Keratinocyte (primary cell): ENCODE measurements around the gene GARIN5B. TPM values are rescaled to one million over a fixed set of nuclear protein-coding genes. Genes with fewer than 3 reads are reported as not detected.

Experiments
- DNase-seq: peaks from one replicate; pipeline ENCODE4 v3.0.0-alpha.2; 2011; ENCODE audit warnings: low read depth, missing footprints, low spot score
- FAIRE-seq: peaks from 2 replicates; lab custom pipeline; 2011; peaks lifted over from hg19 to GRCh38; lab: Jason Lieb, UNC
- H2AFZ ChIP-seq: 2 replicates; pipeline ENCODE4 v1.6.0; 2012; ENCODE audit warnings: low read length, control low read depth, inconsistent platforms; ENCODE audit not compliant: control insufficient read depth
- H3K27ac ChIP-seq: 2 replicates; pipeline ENCODE4 v1.5.1; 2011; ENCODE audit warnings: low read length; ENCODE audit not compliant: control insufficient read depth, insufficient read depth
- H3K27me3 ChIP-seq: 3 replicates; pipeline ENCODE4 v1.6.0; 2011; ENCODE audit warnings: low read length; ENCODE audit not compliant: control insufficient read depth, insufficient read depth; ENCODE audit errors: extremely low read depth
- H3K36me3 ChIP-seq, 2 experiments: 2 replicates in 1 of 2; 3 replicates in 1 of 2; pipeline ENCODE4 v1.5.1; 2011; ENCODE audit warnings: low read length in 2 of 2, mild to moderate bottlenecking in 1 of 2; ENCODE audit not compliant: control insufficient read depth in 2 of 2, insufficient read depth in 2 of 2; ENCODE audit errors: extremely low read depth in 1 of 2
- H3K4me1 ChIP-seq: 3 replicates; pipeline ENCODE4 v1.5.1; 2011; ENCODE audit warnings: low read length; ENCODE audit not compliant: control insufficient read depth, insufficient read depth; ENCODE audit errors: extremely low read depth
- H3K4me2 ChIP-seq: 3 replicates; pipeline ENCODE4 v1.6.0; 2011; ENCODE audit warnings: low read depth, low read length; ENCODE audit not compliant: control insufficient read depth, insufficient read depth; ENCODE audit errors: extremely low read depth
- H3K4me3 ChIP-seq, 3 experiments: fragments of 200-600 bp in 1 of 3; sonication (generic) in 1 of 3; 2 replicates in 2 of 3; 3 replicates in 1 of 3; pipeline ENCODE4 v1.5.1; 2011 to 2016; ENCODE audit warnings: low read length in 3 of 3, mild to moderate bottlenecking in 3 of 3, control low read depth in 2 of 3, inconsistent platforms in 1 of 3, low read depth in 1 of 3, mixed read lengths in 1 of 3, mixed run types in 1 of 3, moderate library complexity in 1 of 3; ENCODE audit not compliant: control insufficient read depth in 2 of 3, insufficient read depth in 2 of 3; ENCODE audit errors: extremely low read depth in 1 of 3
- H3K79me2 ChIP-seq: 2 replicates; pipeline ENCODE4 v1.6.0; 2012; ENCODE audit warnings: low read length; ENCODE audit not compliant: control insufficient read depth, insufficient read depth
- H3K9ac ChIP-seq: 3 replicates; pipeline ENCODE4 v1.6.0; 2011; ENCODE audit warnings: low read length; ENCODE audit not compliant: control insufficient read depth, insufficient read depth; ENCODE audit errors: extremely low read depth
- H3K9me1 ChIP-seq: 3 replicates; pipeline ENCODE4 v1.6.0; 2011; ENCODE audit warnings: low read length; ENCODE audit not compliant: control insufficient read depth, insufficient read depth; ENCODE audit errors: extremely low read depth
- H3K9me3 ChIP-seq: 2 replicates; pipeline ENCODE4 v1.5.1; 2012; ENCODE audit warnings: low read depth, low read length; ENCODE audit not compliant: control insufficient read depth
- H4K20me1 ChIP-seq: 3 replicates; pipeline ENCODE4 v1.6.0; 2011; ENCODE audit warnings: low read length; ENCODE audit not compliant: control insufficient read depth, insufficient read depth; ENCODE audit errors: extremely low read depth
- CTCF ChIP-seq, 3 experiments: IDR thresholded peaks in 1 of 3; conservative IDR thresholded peaks in 1 of 3; optimal IDR thresholded peaks in 1 of 3; 2 replicates in 2 of 3; 3 replicates in 1 of 3; pipeline versions ENCODE3 to v1.5.1; 2011; ENCODE audit warnings: low read length in 3 of 3, mild to moderate bottlenecking in 3 of 3, moderate library complexity in 2 of 3, control low read depth in 1 of 3, inconsistent platforms in 1 of 3; ENCODE audit not compliant: insufficient read depth in 2 of 3; ENCODE audit errors: extremely low read depth in 1 of 3
- EZH2 ChIP-seq: IDR thresholded peaks from one replicate; pipeline ENCODE4 v1.6.1; 2012; ENCODE audit warnings: inconsistent platforms, mild to moderate bottlenecking, low read length, moderate library complexity
- dilution Hi-C: fragments of 300-500 bp; cut with MboI; formaldehyde crosslinking; loops from one replicate; pipeline ENCODE4 v1.7.0; 2020; ENCODE audit warnings: low sequenced_read_pairs; ENCODE audit not compliant: extremely low pct_ligation_motif_present
- polyA plus RNA-seq, 5 experiments: library from polyadenylated mRNA; depleted of rRNA in 3 of 5; stranded (reverse) in 3 of 5; stranded (forward) in 1 of 5; unstranded in 1 of 5; fragments of >200 nt; gene quantifications; 1 replicate in 1 of 5; 2 replicates in 3 of 5; 3 replicates in 1 of 5; pipeline versions ENCODE4 v1.2.1 to v1.2.3, GENCODE V29; 2011 to 2012; ENCODE audit warnings: missing spikeins in 2 of 5, low read depth in 1 of 5, low replicate concordance in 1 of 5

Gene GARIN5B
- polyA plus RNA-seq, 1 donor (not counting 4 experiments of a cell fraction or from before 2014, with no cell fraction given) = not detected

- no peaks in the 10 kb centered on the region for H4K20me1 ChIP-seq
- peaks cover 6% of the 10 kb centered on the region for H3K4me1 ChIP-seq
- DNase-seq (no peak), FAIRE-seq (no peak)
- dilution Hi-C loops = no loop called here
- H3K4me2 ChIP-seq = no peak overlapping the region
- H3K79me2 ChIP-seq = no peaks in the 10 kb centered on the region
- no peaks in the 10 kb centered on the region for H3K9me1 ChIP-seq
- no peak overlapping the region for H3K9ac ChIP-seq
- TF ChIP-seq EZH2 (no peak), CTCF (optimal IDR thresholded peaks at IDR 0.05 in 1 of 3, IDR thresholded peaks at IDR 0.05 in 1 of 3, conservative IDR thresholded peaks at IDR 0.05 in 1 of 3; ENCODE audit: extremely low read depth in 1 of 3, insufficient read depth in 2 of 3, low read length in 3 of 3) (no peak)
- no peaks in the 10 kb centered on the region for H3K36me3 ChIP-seq
- no peak overlapping the region for H2AFZ ChIP-seq
- H3K27ac ChIP-seq = no peak overlapping the region
- no peaks in the 10 kb centered on the region for H3K9me3 ChIP-seq
- H3K4me3 ChIP-seq = no peak overlapping the region
- no peaks in the 10 kb centered on the region for H3K27me3 ChIP-seq
Measured at GRCh38 chr19:55311797-55312196, 51.3 kb downstream of the GARIN5B start.

- no peak overlapping the region for H3K9ac ChIP-seq
- H3K9me3 ChIP-seq = no peaks in the 10 kb centered on the region
- H3K79me2 ChIP-seq = no peaks in the 10 kb centered on the region
- no peaks in the 10 kb centered on the region for H4K20me1 ChIP-seq
- dilution Hi-C loops = no loop called here
- H3K27me3 ChIP-seq = no peaks in the 10 kb centered on the region
- no peak overlapping the region for H3K4me2 ChIP-seq
- FAIRE-seq (no peak), DNase-seq (no peak)
- peaks cover 6% of the 10 kb centered on the region for H3K4me1 ChIP-seq
- no peak for TF ChIP-seq EZH2
- no peak for TF ChIP-seq CTCF (optimal IDR thresholded peaks at IDR 0.05 in 1 of 3, IDR thresholded peaks at IDR 0.05 in 1 of 3, conservative IDR thresholded peaks at IDR 0.05 in 1 of 3; ENCODE audit: extremely low read depth in 1 of 3, insufficient read depth in 2 of 3, low read length in 3 of 3)
- H3K4me3 ChIP-seq = no peak overlapping the region
- H3K27ac ChIP-seq = no peak overlapping the region
- no peaks in the 10 kb centered on the region for H3K36me3 ChIP-seq
- no peaks in the 10 kb centered on the region for H3K9me1 ChIP-seq
- no peak overlapping the region for H2AFZ ChIP-seq
Measured at GRCh38 chr19:55311397-55311796, 51.7 kb downstream of the GARIN5B start.
